ENCODE results near the gene RAB33B. TPM values are rescaled to one million over a fixed set of nuclear protein-coding genes. Genes with fewer than 3 reads are reported as not detected.
"Not testable (repeated sequence)": the region's sequence is repeated elsewhere in the genome, so short reads cannot be mapped to it uniquely, and the experiment has no call there.

RAB33B gene
- total RNA-seq, 1 experiment from 2014 or later, result 5.6 TPM

DNA sequence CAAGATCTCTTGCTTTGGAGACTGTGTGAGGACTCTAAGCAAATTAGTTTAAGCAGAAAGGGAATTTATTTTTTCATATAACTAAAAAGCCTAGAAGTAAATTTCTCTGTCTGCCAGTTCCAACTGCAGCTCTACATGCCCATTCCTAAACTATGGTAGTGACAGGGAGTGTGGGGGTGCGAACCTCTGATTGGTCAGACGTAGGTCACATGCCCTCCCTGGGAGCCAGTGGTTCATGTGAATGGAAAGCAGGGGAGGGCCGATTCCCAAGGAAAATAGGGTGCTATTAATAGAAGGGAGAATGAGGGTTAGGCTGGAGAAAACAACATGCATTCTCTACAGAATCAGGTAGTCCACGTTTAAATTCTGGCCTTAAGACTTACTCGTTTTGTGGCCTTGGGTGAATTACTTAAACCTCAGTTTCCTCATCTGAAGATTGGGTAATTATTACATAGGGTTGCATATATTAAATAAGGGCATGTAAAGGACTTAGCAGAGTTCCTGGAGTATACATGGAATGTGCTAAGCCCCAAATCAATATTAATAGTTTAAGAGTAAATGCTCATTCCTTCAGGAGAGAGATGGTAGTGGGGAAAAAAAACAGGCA is 7.2 kb downstream of the RAB33B start:
- DNase-seq (ENCODE audit: low read depth), result no peak

DNA sequence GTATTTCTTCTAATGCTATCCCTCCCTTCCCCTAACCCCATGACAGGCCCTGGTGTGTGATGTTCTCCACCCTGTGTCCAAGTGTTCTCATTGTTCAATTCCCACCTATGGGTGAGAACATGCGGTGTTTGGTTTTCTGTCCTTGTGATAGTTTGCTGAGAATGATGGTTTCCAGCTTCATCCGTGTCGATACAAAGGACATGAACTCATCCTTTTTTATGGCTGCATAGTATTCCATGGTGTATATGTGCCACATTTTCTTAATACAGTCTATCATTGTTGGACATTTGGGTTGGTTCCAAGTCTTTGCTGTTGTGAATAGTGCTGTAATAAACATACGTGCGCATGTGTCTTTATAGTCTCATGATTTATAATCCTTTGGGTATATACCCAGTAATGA is 10.6 kb downstream of the RAB33B start:
- DNase-seq (ENCODE audit: low read depth), result not testable (repeated sequence)

DNA sequence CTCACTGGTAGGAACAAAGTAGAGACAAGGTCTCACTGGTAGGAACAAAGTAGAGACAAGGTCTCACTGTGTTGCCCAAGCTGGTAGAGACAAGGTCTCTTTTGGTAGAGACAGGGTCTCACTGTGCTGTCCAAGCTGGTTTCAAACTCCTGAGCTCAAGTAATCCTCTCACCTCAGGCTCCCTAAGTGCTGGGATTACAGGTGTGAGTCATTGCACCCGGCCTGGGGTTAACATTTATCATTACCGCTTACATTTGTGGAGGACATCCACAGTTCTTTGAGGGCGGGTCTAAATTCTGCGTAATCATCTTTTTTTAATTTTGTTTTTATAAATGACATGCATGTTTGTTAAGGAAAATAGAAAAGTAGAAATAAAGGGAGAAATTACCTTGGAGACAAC is 12.0 kb downstream of the RAB33B start:
- no peak for DNase-seq (ENCODE audit: low read depth)

DNA sequence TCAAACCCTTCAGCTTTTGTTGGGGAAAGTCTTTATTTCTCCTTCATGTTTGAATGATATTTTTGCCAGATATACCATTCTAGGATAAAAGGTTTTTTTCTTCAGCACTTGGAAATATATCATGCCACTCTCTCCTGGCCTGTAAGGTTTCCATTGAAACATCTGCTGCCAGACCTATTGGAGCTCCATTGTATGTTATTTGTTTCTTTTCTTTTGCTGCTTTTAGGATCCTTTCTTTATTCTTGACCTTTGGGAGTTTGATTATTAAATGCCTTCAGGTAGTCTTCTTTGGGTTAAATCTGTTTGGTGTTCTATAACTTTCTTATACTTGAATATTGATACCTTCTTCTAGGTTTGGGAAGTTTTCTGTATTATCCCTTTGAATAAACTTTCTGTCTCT is 14.8 kb downstream of the RAB33B start:
- DNase-seq (ENCODE audit: low read depth), result not testable (repeated sequence)

DNA sequence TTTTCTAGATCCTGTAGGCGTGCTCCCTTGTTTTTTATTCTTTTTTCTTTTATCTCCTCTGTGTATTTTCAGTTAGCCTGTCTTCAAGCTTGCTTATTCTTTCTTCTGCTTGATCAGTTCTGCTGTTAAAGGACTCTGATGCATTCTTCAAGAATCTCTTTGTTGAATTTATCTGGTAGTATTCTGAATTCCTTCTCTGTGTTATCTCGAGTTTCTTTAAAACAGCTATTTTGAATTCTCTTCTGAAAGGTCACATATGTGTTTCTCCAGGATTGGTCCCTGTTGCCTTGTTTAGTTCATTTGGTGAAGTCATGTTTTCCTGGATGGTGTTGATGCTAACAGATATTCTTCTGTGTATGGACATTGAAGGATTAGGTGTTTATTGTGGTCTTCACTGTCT is 15.3 kb downstream of the RAB33B start:
- DNase-seq (ENCODE audit: low read depth), result no peak

DNA sequence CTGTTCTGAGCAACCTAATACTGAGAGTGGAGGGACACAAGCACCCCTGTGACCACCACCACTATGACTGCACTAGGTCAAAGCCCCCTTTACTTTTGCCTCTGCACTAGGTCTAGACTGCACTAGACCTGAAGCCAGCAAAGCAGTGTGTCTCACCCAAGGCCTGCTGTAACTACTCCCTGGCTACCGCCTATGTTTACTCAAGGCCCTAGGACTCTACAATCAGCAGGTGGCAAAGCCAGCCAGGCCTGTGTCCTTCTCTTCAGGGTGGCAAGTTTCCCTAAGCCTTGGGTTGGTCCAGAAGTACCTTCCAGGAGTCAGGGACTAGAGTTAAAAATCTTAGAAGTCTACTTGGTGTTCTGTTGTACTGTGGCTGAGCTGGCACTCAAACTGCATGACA is 15.9 kb downstream of the RAB33B start:
- no peak for DNase-seq (ENCODE audit: low read depth)

DNA sequence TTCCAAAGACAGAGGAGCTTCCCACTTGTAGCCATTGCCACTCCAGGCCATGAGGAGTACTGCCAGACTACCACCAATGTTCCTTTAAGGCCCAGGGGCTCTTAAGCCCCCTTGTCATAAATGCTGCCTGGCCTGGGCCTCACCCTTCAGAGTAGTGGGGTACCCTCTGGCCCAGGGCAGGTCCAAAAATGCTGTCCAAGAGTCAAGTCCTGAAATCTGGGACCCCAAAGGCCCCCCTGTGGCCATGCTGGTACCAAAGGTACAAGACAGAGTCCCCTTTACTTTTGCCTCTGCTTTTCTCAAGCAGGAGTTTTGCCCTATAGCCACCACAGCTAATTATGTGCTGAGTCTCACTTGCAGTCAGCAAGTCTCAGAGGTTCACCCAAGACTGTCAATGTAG is 16.4 kb downstream of the RAB33B start:
- DNase-seq (ENCODE audit: low read depth), result no peak

DNA sequence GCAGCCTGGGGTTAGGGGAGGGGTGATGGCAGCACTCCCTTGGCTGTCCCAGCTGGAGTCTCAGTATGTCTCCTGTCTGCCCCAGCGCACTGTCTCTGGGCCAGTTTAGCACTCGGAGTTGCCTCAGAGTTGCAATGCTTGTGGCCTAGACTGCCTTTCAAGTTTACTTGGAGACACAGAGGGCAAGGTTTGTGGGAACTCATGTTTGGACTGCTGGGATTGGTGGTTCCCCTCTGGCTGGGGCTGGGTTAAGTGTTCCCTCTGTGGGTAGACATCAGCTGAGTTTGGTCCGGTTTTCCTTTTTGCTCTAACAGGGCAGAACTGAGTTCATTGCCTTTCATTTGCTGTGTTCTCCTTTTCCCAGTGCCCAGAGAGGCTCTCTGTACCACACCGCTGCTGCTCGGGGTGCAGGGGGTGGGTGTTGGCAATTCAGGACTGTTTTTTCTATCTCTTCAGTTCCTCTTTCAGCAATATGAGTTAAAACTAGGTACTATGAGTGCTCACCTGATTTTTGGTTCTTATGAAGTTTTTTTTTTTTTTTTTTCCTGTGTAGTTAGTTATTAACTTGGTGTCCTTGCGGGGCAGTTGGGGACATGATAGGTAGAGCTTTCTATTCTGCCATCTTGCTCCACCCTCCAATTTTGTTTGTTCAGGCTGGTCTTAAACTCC is 17.2 kb downstream of the RAB33B start:
- DNase-seq (ENCODE audit: low read depth), result no peak

DNA sequence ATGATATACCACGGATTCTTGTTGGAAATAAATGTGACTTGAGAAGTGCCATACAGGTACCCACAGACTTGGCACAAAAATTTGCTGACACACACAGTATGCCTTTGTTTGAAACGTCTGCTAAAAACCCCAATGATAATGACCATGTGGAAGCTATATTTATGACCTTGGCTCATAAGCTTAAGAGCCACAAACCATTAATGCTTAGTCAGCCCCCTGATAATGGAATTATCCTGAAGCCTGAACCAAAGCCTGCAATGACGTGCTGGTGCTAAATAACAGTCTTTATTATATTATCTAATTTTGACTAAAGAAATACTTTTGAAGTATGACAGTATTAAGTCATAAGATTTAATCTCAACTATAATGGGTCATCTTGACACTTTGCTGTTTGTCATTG is 18.9 kb downstream of the RAB33B start:
- DNase-seq (ENCODE audit: low read depth), result no peak

DNA sequence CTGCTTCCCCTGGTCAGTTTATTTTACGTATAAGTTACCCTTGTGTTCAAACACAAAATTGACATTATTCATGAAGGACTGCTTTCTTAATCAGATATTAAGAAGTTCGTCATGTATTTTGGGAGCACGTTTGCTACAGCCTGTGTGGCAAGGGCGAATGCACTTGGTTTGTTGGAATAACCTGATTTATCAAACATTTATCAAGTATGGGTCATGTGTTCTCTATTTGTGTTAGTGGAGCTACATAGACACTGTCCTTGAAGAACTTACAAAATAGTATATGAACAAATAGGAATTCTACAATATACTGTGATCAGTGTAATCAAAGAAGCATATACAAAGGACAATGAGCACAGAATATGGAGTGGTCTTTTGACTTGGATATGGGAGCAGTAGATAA is 22.4 kb downstream of the RAB33B start:
- DNase-seq (ENCODE audit: low read depth), result no peak

DNA sequence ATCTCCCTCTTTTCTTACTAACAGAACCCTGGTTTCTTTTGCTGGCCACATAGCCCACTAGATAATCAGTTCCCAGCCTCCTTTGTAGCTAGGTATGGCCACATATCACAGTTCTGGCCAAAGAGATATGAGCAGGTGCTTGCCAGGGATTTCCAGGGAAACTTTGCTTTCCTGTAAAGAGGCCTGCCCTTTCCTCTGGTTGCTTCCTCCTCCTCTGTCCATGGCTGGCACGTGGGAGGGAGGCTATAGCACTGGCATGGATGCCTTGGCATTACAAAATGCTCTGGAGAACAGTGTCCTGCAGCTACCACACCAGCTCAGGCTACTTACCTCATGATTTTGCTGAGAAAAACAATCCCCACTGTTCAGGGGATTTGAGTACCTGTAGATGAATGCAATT is 27.5 kb downstream of the RAB33B start:
- DNase-seq (ENCODE audit: low read depth), result no peak

DNA sequence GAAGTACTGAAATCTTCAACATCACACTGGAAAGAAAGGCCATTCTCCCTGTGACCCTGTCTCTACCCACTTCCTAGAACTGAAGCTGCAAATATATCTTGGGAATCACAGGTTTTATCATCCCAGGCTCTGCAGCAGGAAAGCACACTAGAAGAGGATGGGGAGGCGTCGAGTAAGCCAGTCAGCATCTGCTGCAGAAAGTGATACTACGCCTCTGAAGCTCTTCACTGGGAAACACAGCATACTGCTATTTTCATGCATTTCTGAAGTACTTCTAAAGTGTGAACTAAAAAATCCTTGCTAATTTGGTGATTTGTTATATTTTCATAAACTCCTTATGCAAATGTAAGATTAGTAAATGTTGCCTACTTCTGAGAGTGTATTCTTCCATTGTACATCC is 29.1 kb downstream of the RAB33B start:
- DNase-seq (ENCODE audit: low read depth), result no peak

DNA sequence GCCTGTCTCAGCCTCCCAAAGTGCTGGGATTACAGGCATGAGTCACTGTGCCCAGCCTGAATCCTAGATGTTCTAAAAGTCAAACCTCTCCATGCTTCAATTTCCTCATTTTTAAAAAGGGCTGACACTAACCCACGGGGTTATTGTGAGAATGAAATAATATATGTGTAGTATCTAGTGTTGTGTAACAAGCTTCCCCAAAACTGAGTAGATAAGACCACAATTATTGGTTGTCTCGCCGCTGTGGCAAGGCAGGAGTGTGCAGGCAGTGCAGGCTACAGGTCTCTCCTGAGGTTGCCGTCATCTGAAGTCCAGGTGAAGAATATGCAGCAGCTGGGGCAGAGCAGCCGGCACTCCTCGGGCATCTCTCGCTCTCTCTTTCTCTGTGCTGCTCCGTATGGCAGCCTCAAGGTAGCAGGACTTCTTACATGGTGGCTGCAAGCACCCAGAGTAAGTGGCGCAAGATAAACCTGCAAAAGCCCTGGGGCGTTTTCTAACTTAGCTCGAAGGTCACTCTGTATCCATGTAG is 30.9 kb downstream of the RAB33B start:
- no peak for DNase-seq (ENCODE audit: low read depth)

DNA sequence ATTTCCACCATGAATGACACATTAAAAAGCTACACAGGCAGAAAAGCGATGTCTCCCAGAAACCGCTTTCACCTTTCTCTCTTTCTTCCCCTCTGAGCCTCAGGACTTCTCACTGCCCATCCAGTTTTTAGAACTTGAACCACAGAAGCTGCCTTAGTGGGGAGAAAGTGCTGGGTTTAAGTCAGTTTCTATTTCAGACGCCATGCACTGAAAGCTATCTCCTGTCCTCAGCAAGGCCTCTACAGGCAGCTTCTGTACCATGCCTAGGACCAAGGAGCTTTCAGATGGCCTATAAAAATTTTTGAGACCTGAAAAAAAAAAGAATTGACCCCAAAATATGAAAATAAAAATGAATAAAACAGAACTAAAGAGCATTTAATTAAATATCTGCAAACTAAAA is 34.5 kb downstream of the RAB33B start:
- no peak for DNase-seq (ENCODE audit: low read depth)

DNA sequence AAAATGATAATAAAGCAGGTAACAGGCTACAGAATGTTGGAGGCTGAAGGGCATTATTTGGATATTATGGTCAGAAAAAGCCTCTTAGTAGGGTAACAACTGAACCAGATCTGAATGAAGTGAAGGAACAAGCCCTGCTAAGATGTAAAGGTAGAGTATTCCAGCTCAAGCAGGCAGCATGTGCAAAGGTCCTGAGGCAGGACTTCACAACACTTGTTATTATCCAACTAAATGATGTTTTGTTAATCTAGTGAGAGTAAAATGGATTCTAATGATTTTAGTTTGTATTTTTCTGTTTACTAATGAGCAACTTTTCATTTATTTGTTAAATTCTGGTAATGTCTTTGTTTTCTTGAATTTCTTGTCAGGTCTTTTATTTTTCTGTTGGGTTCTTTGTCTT is 35.7 kb downstream of the RAB33B start:
- no peak for DNase-seq (ENCODE audit: low read depth)

DNA sequence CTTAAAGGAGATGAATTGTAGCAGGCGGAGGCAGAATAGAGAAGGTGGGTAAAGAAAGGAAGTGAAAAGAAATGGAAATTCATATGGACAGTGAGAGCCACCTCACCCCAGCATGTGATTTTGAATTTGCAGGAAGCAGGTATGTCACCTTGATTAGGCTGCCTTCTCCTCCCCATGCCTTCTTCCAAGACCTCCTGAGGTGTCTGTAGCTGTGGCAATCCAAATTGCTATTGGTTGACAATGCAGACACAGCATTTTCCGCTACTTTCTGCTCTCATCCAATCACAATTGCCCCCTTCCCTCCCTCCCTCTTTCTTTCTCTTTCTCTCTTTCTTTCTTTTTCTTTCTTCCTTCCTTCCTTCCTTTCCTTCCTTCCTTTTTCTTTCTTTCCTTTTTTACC is 38.5 kb downstream of the RAB33B start:
- DNase-seq (ENCODE audit: low read depth), result no peak

DNA sequence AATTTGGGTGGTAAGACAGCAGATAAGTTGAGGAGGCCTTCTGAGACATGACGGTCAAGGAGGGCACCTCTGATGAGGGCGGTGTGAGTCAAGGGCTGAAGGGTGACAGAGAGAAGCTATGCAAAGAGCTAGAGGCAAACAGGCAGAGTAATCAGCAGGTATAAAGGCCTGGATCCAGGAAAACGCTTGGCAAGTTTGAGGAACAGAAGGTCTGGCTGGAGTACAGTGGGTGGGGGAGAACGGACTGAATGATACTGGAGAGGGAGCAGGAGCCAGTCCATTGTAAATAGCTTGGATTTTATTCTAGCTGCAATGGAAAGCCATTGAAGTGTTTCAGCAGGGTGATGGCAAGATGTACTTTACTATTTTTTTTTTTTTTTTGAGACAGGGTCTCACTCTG is 39.3 kb downstream of the RAB33B start:
- no peak for DNase-seq (ENCODE audit: low read depth)

DNA sequence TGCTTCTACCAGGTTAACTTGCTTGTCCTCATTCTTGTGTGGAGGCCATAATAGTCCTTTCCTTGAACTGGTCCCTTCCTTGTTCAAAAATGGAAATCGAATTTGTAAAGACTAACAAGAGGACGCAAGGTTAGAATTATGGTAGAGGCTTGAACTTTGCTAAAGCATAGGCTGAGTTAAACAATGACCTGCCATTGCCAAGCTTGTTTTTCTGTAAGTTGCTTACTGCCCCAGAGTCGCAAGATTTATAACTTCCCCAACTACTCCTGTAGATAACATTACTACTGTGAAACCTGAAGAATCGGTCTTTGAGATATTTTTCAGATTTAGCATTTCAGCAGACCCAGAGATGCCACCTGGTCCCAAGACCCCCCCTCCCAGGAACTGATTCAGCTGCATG is 45.3 kb downstream of the RAB33B start:
- DNase-seq (ENCODE audit: low read depth), result no peak

DNA sequence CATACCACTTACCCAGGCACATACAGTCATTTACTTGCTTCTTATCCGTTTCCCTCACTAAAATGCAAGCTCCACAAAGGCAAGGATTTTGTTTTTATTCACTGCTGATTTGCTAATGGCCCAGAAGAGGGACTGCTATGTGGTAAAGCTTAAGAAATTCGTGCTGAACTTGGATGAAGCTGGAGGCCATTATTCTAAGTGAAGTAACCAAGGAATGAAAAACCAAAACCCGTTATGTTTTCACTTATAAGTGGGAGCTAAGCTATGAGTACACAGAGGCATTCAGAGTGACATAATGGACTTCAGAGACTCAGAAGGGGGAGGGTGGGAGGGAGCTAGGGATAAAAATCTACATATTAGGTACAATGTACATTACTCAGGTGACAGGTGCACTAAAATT is 47.2 kb downstream of the RAB33B start:
- DNase-seq (ENCODE audit: low read depth), result no peak

DNA sequence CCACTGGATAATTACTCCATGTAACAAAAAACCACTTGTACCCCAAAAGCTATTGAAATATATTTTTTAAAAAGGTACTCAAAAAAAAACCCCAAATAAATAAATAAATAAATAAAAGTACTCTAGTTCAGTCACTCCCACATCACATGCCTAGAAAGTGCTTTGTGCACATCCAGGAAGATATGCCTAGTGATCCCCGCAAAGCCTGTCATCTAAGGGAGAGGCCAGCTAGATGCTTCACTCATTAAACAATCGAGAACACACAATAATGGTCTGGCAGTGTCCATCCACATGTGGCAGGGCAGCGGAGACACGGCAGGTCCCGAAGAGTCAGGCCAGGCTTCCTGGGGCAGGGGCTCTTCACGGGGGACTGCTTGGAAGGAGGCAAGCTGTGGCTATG is 47.6 kb downstream of the RAB33B start:
- no peak for DNase-seq (ENCODE audit: low read depth)

DNA sequence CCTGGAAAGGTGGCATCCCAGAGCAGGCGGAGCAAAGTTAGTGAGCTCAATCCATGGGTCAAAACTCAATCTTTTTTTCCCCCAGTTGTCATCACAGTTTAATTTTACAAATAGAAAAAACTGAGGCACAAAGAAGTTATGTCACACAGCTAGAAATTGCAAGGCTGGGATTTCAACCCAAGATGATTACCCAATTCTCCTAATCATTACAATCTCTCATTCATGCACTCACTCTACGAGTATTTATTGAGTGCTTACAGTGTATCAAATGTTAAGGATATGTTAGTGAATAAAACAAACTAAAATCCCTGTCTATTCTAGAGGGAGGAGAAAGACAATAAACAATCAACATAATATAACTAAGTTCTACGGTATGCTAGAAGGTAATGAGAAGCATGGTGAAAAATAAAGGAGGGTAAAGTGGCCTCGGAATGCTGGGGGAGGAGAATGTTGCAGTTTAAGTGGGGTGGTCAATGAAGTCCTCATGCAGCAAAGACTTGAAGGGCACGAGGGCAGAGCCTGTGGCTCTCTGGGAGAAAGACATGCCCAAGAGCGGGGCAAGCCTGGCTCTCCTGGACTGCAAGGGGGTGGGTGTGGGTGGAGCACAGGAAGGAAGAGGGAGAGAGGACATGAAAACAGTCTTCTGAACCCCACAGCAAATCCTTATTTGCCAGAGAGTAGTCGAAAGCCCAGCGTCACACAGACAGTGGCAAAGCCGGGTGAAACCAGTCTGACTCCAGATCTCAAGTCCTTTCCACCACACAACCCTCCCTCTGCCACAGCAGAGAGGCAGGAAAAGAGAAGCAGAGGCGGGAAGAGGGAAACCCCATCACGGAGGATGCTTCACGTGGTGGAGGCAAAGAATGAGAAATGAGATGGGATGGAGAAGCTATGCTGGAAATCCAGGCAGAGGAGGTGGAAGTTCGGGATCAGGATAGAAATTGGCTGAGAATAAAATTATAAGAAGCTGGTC is 48.3 kb downstream of the RAB33B start:
- DNase-seq (ENCODE audit: low read depth), result no peak

DNA sequence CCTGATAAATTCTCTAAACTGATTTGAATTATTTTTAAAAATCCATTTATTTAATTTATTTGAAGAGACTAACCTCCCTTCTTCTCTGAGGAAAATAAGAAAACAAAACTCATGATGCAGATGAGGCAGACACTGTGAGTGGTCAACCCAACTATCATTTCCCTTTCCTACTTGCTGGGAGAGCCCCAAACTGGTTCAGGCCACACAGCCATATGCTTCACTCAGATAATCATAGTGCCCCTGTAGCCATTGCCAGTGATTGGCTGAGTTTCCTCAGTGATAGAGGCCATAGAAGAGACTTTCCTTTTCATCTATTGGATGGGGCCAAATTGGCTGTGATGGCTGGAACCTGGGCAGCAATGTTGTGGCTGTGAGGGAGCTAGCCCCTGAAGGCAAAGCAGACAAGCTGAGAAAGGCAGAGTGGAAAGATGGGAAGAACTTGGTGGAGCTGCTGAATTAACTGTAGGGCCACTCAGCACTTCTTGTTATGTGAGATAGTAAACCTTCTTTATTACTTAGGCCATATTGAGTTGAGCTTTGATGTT is 49.8 kb downstream of the RAB33B start:
- no peak for DNase-seq (ENCODE audit: low read depth)
